PC-9 (cell line): ENCODE measurements around the gene KCNQ1OT1. TPM values are rescaled to one million over a fixed set of nuclear protein-coding genes. Genes with fewer than 3 reads are reported as not detected.

Experiments
- BruUV-seq: library from RNA; stranded (reverse); fragments of 400-500 nt; replicated peaks from 2 replicates; lab custom pipeline; 2021; lab: Mats Ljungman, UMichigan
- CTCF ChIA-PET: fragments of 300-600 bp; sonication (Branson Sonifier 250); formaldehyde crosslinking; loops from one replicate; lab custom pipeline; 2022; ENCODE audit warnings: antibody characterized with exemption; lab: Charles Lee
- POLR2A ChIA-PET: fragments of 300-600 bp; sonication (Branson Sonifier 250); formaldehyde crosslinking; loops from one replicate; lab custom pipeline; 2022; ENCODE audit warnings: antibody characterized with exemption; ENCODE audit not compliant: unreplicated experiment; lab: Charles Lee
- DNase-seq, 2 experiments: peaks; one replicate each; pipeline versions ENCODE4 v3.0.0 to v3.0.0-alpha.2; 2015 to 2022; ENCODE audit warnings: mixed read lengths in 1 of 2
- H2AFZ ChIP-seq: fragments of 200-600 bp; sonication (generic); 2 replicates; pipeline ENCODE4 v1.8.1; 2017; ENCODE audit warnings: antibody characterized with exemption
- H3F3A ChIP-seq: fragments of 200-600 bp; sonication (generic); 2 replicates; pipeline ENCODE4 v1.8.1; 2017; ENCODE audit warnings: antibody characterized with exemption, mild to moderate bottlenecking, low read depth; ENCODE audit not compliant: insufficient read depth
- H3K27ac ChIP-seq: fragments of 200-600 bp; sonication (generic); 2 replicates; pipeline ENCODE4 v1.6.1; 2016; ENCODE audit warnings: mixed run types
- H3K27me3 ChIP-seq: fragments of 200-600 bp; sonication (generic); 2 replicates; pipeline ENCODE4 v1.6.1; 2016; ENCODE audit warnings: low read depth, mixed run types; ENCODE audit not compliant: insufficient read depth
- H3K36me3 ChIP-seq: fragments of 200-600 bp; sonication (generic); 2 replicates; pipeline ENCODE4 v1.6.1; 2016; ENCODE audit warnings: low read depth, mixed run types
- H3K4me1 ChIP-seq: fragments of 200-600 bp; sonication (generic); replicated peaks from 2 replicates; pipeline ENCODE4 v1.6.1; 2016; ENCODE audit warnings: mixed run types; ENCODE audit not compliant: insufficient read depth
- H3K4me2 ChIP-seq: fragments of 200-600 bp; sonication (generic); 2 replicates; pipeline ENCODE4 v1.6.1; 2017; ENCODE audit warnings: mixed run types
- H3K4me3 ChIP-seq: fragments of 200-600 bp; sonication (generic); 2 replicates; pipeline ENCODE4 v1.6.1; 2016; ENCODE audit warnings: mixed run types
- H3K79me2 ChIP-seq: fragments of 200-600 bp; sonication (generic); 2 replicates; pipeline ENCODE4 v1.6.1; 2017; ENCODE audit warnings: low read depth, mixed run types
- H3K9me2 ChIP-seq: fragments of 200-600 bp; sonication (generic); 2 replicates; pipeline ENCODE4 v1.8.1; 2017; ENCODE audit warnings: mild to moderate bottlenecking; ENCODE audit not compliant: insufficient read depth
- H3K9me3 ChIP-seq: fragments of 200-600 bp; sonication (generic); 2 replicates; pipeline ENCODE4 v1.8.1; 2016; ENCODE audit warnings: low read depth; ENCODE audit not compliant: insufficient read depth
- H4K20me1 ChIP-seq: fragments of 200-600 bp; sonication (generic); 2 replicates; pipeline ENCODE4 v1.8.1; 2017; ENCODE audit not compliant: insufficient read depth
- EZH2 ChIP-seq: fragments of 200-600 bp; sonication (generic); IDR thresholded peaks from 2 replicates; pipeline ENCODE4 v1.8.0; 2017; ENCODE audit warnings: antibody characterized with exemption, low read depth
- intact Hi-C: fragments of 100-400 bp; cut with micrococcal nuclease; formaldehyde crosslinking; loops from one replicate; pipeline ENCODE4 v1.10.0; 2022; ENCODE audit not compliant: unreplicated experiment
- total RNA-seq: library from RNA; stranded (reverse); gene quantifications from 2 replicates; pipeline ENCODE4 v1.2.3, GENCODE V29; 2021
- TF ChIP-seq, protein P1 (sequence below): fragments of 200-600 bp; sonication (generic); conservative IDR thresholded peaks from 2 replicates; pipeline ENCODE4 v1.6.1; 2017; ENCODE audit warnings: mixed run types, antibody characterized with exemption, mild to moderate bottlenecking, moderate library complexity

KCNQ1OT1 gene
- total RNA-seq, 1 experiment from 2014 or later = 3.4 TPM

DNA sequence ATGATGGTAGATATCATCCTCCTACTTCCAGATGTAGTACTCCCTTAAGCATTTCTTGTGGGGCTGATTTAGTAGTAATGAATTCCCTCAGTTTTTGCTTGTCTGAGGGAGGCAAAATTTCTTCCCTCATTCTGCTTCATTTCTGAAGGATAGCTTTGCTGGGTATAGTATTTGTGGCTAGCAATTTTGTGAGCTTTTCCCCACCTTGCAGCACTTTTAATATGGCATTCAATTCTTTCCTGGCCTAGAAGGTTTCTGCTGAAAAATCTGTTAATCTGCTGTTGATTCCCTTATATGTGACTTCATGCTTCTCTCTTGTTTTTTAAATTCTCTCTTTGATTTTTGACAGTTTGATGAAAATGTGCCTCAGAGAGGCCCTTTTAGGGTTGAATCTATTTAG lies 50.4 kb downstream of the KCNQ1OT1 start:
- CTCF ChIA-PET = no interaction called here
- no peak overlapping the region for H3K4me2 ChIP-seq
- H3K9me2 ChIP-seq = no peaks in the 10 kb centered on the region
- no peak overlapping the region for H3K27ac ChIP-seq
- TF ChIP-seq, protein P1, sequence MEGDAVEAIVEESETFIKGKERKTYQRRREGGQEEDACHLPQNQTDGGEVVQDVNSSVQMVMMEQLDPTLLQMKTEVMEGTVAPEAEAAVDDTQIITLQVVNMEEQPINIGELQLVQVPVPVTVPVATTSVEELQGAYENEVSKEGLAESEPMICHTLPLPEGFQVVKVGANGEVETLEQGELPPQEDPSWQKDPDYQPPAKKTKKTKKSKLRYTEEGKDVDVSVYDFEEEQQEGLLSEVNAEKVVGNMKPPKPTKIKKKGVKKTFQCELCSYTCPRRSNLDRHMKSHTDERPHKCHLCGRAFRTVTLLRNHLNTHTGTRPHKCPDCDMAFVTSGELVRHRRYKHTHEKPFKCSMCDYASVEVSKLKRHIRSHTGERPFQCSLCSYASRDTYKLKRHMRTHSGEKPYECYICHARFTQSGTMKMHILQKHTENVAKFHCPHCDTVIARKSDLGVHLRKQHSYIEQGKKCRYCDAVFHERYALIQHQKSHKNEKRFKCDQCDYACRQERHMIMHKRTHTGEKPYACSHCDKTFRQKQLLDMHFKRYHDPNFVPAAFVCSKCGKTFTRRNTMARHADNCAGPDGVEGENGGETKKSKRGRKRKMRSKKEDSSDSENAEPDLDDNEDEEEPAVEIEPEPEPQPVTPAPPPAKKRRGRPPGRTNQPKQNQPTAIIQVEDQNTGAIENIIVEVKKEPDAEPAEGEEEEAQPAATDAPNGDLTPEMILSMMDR = no peak
- no peak for TF ChIP-seq EZH2
- no peaks in the 10 kb centered on the region for H3K36me3 ChIP-seq
- no peaks in the 10 kb centered on the region for H3K27me3 ChIP-seq
- H3K79me2 ChIP-seq = no peaks in the 10 kb centered on the region
- H3K4me3 ChIP-seq = no peak overlapping the region
- no peaks in the 10 kb centered on the region for H3K4me1 ChIP-seq
- peaks cover 60% of the 10 kb centered on the region for H3K9me3 ChIP-seq
- no peak for DNase-seq
- no peaks in the 10 kb centered on the region for H4K20me1 ChIP-seq
- POLR2A ChIA-PET = no interaction called here
- no peak overlapping the region for H2AFZ ChIP-seq
- intact Hi-C loops = no loop called here
- no peaks in the 10 kb centered on the region for H3F3A ChIP-seq
- BruUV-seq = no TSS peak

GRCh38 chr11:2647953-2648352 lies 51.8 kb downstream of the KCNQ1OT1 start:
- TF ChIP-seq EZH2 = no peak
- TF ChIP-seq, protein P1 = no peak
- Histone ChIP-seq H3K27ac (no peak overlapping the region), H3K4me3 (no peak overlapping the region), H3F3A (no peaks in the 10 kb centered on the region), H3K4me1 (no peaks in the 10 kb centered on the region), H3K27me3 (no peaks in the 10 kb centered on the region), H3K36me3 (no peaks in the 10 kb centered on the region), H3K79me2 (no peaks in the 10 kb centered on the region), H3K9me3 (peaks cover 63% of the 10 kb centered on the region), H4K20me1 (no peaks in the 10 kb centered on the region), H2AFZ (no peak overlapping the region), H3K9me2 (no peaks in the 10 kb centered on the region), H3K4me2 (no peak overlapping the region)
- CTCF ChIA-PET = no interaction called here
- no TSS peak for BruUV-seq
- POLR2A ChIA-PET = no interaction called here
- no peak for DNase-seq
- intact Hi-C loops = no loop called here

DNA sequence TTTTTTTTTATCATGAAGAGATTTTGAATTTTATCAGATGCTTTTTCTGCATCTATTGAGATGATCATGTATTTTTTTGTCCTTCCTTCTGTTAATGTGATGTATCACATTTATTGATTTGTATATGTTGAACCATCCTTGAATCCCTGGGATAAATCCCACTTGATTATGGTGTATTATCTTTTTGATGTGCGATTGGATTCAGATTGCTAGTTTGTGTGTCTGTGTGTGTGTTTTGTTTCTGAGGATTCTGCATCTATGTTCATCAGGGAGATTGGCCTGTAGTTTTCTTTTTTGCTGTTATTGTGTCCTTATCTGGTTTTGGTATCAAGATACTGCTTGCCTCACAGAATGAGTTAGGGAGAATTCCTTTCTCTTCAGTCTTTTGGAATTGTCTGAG lies 52.6 kb downstream of the KCNQ1OT1 start:
- H3K9me2 ChIP-seq = no peaks in the 10 kb centered on the region
- H3K4me2 ChIP-seq = no peak overlapping the region
- no peak overlapping the region for H3K4me3 ChIP-seq
- no peaks in the 10 kb centered on the region for H3K36me3 ChIP-seq
- ChIA-PET CTCF (no interaction called here), POLR2A (no interaction called here)
- no peak overlapping the region for H2AFZ ChIP-seq
- no TSS peak for BruUV-seq
- H3K27me3 ChIP-seq = no peaks in the 10 kb centered on the region
- no peaks in the 10 kb centered on the region for H4K20me1 ChIP-seq
- H3F3A ChIP-seq = no peaks in the 10 kb centered on the region
- DNase-seq = no peak
- intact Hi-C loops = no loop called here
- peaks cover 64% of the 10 kb centered on the region for H3K9me3 ChIP-seq
- no peaks in the 10 kb centered on the region for H3K4me1 ChIP-seq
- no peak overlapping the region for H3K27ac ChIP-seq
- H3K79me2 ChIP-seq = no peaks in the 10 kb centered on the region
- TF ChIP-seq, protein P1 = no peak
- TF ChIP-seq EZH2 = no peak
